ENCODE data around the gene FBLN1.

Gene FBLN1

GRCh38 chr22:45529971-45530575 is 27.4 kb downstream of the FBLN1 start:
- H3K4me3 ChIP-seq (ENCODE audit: insufficient read depth, low read length, poor library complexity, severe bottlenecking): no peak overlapping the region
- no peaks in the 10 kb centered on the region for H3K9me3 ChIP-seq (ENCODE audit: insufficient read depth, low read length)
- H3K36me3 ChIP-seq (ENCODE audit: low read length): no peaks in the 10 kb centered on the region
- no peaks in the 10 kb centered on the region for H3K79me2 ChIP-seq (ENCODE audit: insufficient read depth, low read length)
- H3K27ac ChIP-seq (ENCODE audit: low read depth, low read length): no peak overlapping the region
- H3K4me2 ChIP-seq (ENCODE audit: low read depth, low read length, poor library complexity, severe bottlenecking): no peak overlapping the region
- no peak overlapping the region for H2AFZ ChIP-seq (ENCODE audit: low read depth, low read length, severe bottlenecking)
- no peaks in the 10 kb centered on the region for H3K9me2 ChIP-seq (replicated peaks; ENCODE audit: insufficient read depth, low read length)
- no peaks in the 10 kb centered on the region for H3K27me3 ChIP-seq (ENCODE audit: low read length)
- no peaks in the 10 kb centered on the region for H3F3A ChIP-seq (ENCODE audit: insufficient read depth)
- TF ChIP-seq CTCF (IDR thresholded peaks at IDR 0.05; ENCODE audit: insufficient read depth, low read length, poor library complexity, severe bottlenecking) (no peak), EZH2phosphoT487 (conservative IDR thresholded peaks at IDR 0.05; ENCODE audit: low read length) (no peak)
- H3K9ac ChIP-seq (ENCODE audit: low read length): no peak overlapping the region
- no peaks in the 10 kb centered on the region for H4K20me1 ChIP-seq (ENCODE audit: low read depth, low read length)

- no peak overlapping the region for H3K27ac ChIP-seq (ENCODE audit: low read depth, low read length)
- no peaks in the 10 kb centered on the region for H3F3A ChIP-seq (ENCODE audit: insufficient read depth)
- no peak overlapping the region for H3K9ac ChIP-seq (ENCODE audit: low read length)
- H3K4me2 ChIP-seq (ENCODE audit: low read depth, low read length, poor library complexity, severe bottlenecking): no peak overlapping the region
- H3K9me2 ChIP-seq (replicated peaks; ENCODE audit: insufficient read depth, low read length): no peaks in the 10 kb centered on the region
- H3K9me3 ChIP-seq (ENCODE audit: insufficient read depth, low read length): no peaks in the 10 kb centered on the region
- H4K20me1 ChIP-seq (ENCODE audit: low read depth, low read length): no peaks in the 10 kb centered on the region
- TF ChIP-seq CTCF (IDR thresholded peaks at IDR 0.05; ENCODE audit: insufficient read depth, low read length, poor library complexity, severe bottlenecking) (no peak), EZH2phosphoT487 (conservative IDR thresholded peaks at IDR 0.05; ENCODE audit: low read length) (no peak)
- no peaks in the 10 kb centered on the region for H3K79me2 ChIP-seq (ENCODE audit: insufficient read depth, low read length)
- no peaks in the 10 kb centered on the region for H3K36me3 ChIP-seq (ENCODE audit: low read length)
- H3K27me3 ChIP-seq (ENCODE audit: low read length): no peaks in the 10 kb centered on the region
- H2AFZ ChIP-seq (ENCODE audit: low read depth, low read length, severe bottlenecking): no peak overlapping the region
- no peak overlapping the region for H3K4me3 ChIP-seq (ENCODE audit: insufficient read depth, low read length, poor library complexity, severe bottlenecking)
These were observed 29.0 kb downstream of the FBLN1 start for GRCh38 chr22:45531441-45532234.

GRCh38 chr22:45532235-45532631 is 29.6 kb downstream of the FBLN1 start:
- Histone ChIP-seq H3F3A (ENCODE audit: insufficient read depth) (no peaks in the 10 kb centered on the region), H4K20me1 (ENCODE audit: low read depth, low read length) (no peaks in the 10 kb centered on the region), H3K9me3 (ENCODE audit: insufficient read depth, low read length) (no peaks in the 10 kb centered on the region), H3K79me2 (ENCODE audit: insufficient read depth, low read length) (no peaks in the 10 kb centered on the region), H2AFZ (ENCODE audit: low read depth, low read length, severe bottlenecking) (no peak overlapping the region), H3K36me3 (ENCODE audit: low read length) (no peaks in the 10 kb centered on the region), H3K4me3 (ENCODE audit: insufficient read depth, low read length, poor library complexity, severe bottlenecking) (no peak overlapping the region), H3K4me2 (ENCODE audit: low read depth, low read length, poor library complexity, severe bottlenecking) (no peak overlapping the region), H3K27me3 (ENCODE audit: low read length) (no peaks in the 10 kb centered on the region), H3K27ac (ENCODE audit: low read depth, low read length) (no peak overlapping the region), H3K9ac (ENCODE audit: low read length) (no peak overlapping the region), H3K9me2 (replicated peaks; ENCODE audit: insufficient read depth, low read length) (no peaks in the 10 kb centered on the region)
- TF ChIP-seq EZH2phosphoT487 (conservative IDR thresholded peaks at IDR 0.05; ENCODE audit: low read length): no peak
- TF ChIP-seq CTCF (IDR thresholded peaks at IDR 0.05; ENCODE audit: insufficient read depth, low read length, poor library complexity, severe bottlenecking): no peak
